Measurements from ENCODE around the gene NANOS3. TPM values are rescaled to one million over a fixed set of nuclear protein-coding genes. Genes with fewer than 3 reads are reported as not detected.

The NANOS3 gene
- total and polyA plus RNA-seq, 7 donors: 0.16 TPM; not detected in 6

DNA sequence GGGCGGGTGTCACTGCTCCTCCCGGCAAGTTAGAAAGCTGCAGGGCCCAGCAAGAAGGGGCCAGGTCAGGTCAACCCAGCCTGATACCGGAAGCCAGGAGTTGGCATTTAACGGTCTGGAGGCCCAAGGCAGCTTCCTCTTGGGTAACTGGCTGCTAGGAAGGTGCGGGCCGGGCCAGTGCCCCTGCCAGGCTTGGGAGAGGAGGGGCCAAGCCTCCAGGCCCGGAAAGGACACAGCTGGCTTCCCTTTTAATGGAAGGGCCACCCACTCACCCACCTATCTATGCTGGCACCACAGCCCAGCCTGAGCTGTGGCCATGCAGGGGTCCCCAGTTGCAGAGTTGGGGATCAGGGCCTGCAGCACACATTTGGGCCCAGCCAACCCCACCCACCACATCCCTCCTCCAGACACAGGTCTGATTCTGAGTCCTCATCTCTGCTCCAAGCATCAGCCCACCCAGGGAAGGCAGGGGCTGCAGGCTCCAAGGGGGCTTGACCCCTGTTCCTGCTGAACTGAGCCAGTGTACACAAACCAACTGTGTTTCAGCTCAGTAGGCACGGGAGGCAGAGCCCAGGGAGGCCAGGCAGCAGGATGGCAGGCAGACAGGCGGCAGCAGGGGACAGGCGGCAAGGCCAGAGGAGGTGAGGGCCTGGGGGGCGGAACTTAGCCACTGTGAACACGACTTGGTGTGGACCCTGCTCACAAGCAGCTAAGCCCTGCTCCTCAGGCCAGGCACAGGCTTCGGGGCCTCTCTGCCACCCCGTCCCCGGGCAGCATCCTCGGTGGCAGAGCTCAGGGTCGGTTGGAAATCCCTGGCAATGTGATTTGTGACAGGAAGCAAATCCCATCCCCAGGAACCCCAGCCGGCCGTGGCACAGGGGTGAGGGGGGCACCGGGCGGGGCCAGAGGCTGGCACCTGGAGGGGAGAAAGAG is 40.9 kb upstream of the NANOS3 start:
- H3K27ac ChIP-seq: peak overlapping the region; percentile 96 to 100 (median 99)
- H3K9me3 ChIP-seq: no peaks in the 10 kb centered on the region
- DNase-seq: no peak
- WGBS, 2 donors: 45 to 66% methylated on average over 21 of the region's 21 CpGs
- no peak overlapping the region for H3K4me3 ChIP-seq
- peaks cover 0 to 22% (median 12%) of the 10 kb centered on the region in 4 donors for H3K36me3 ChIP-seq
- TF ChIP-seq, protein P1, sequence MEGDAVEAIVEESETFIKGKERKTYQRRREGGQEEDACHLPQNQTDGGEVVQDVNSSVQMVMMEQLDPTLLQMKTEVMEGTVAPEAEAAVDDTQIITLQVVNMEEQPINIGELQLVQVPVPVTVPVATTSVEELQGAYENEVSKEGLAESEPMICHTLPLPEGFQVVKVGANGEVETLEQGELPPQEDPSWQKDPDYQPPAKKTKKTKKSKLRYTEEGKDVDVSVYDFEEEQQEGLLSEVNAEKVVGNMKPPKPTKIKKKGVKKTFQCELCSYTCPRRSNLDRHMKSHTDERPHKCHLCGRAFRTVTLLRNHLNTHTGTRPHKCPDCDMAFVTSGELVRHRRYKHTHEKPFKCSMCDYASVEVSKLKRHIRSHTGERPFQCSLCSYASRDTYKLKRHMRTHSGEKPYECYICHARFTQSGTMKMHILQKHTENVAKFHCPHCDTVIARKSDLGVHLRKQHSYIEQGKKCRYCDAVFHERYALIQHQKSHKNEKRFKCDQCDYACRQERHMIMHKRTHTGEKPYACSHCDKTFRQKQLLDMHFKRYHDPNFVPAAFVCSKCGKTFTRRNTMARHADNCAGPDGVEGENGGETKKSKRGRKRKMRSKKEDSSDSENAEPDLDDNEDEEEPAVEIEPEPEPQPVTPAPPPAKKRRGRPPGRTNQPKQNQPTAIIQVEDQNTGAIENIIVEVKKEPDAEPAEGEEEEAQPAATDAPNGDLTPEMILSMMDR (IDR thresholded peaks at IDR 0.05): no peak
- TF ChIP-seq EP300 (IDR thresholded peaks at IDR 0.05) (no peak), POLR2AphosphoS5 (IDR thresholded peaks at IDR 0.05) (peak in 3 of 4 donors; percentile 3 to 29 (median 27)), POLR2A (IDR thresholded peaks at IDR 0.05) (no peak)
- peaks cover 0 to 82% (median 76%) of the 10 kb centered on the region in 4 donors for H3K4me1 ChIP-seq
- intact Hi-C loops (cut with DNase I): loop anchor here (5.0 kb wide), 1 partner anchor 39 kb away; the partner anchor contains the start of gene ZSWIM4
- H3K27me3 ChIP-seq: no peaks in the 10 kb centered on the region

DNA sequence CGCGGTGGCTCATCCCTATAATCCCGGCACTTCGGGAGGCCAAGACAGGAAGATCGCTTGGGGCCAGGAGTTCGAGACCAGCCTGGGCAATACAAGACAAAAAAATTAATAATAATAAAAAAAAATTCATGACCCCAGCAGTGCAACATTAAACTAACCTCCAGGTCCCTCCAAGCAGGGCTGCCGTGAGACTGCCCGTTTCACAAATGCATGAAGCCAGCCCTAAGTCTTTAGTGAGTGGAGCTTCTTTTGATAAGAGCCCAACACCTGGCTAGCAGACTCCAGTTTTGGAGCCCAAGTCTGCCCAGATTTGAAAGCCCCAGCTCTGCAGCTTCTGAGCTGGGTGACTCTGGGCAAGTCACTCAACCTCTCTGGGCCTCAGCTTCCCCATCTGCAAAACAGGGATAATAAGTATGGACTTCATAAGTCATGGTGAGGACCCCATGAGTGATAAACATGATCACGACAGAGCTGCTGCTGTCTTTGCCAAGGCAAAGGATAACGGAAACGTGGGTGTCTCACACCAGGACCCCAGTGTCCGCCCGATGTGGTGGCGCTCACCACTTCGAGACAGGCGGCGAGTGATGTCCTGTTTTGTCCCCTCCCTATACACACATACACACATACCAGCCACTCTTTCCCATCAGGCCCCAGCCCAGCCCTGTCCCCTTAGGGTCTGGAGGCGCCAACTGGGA is 38.4 kb upstream of the NANOS3 start:
- H3K27me3 ChIP-seq: no peaks in the 10 kb centered on the region
- 58 to 69% methylated on average over 18 of the region's 18 CpGs for WGBS, 2 donors

DNA sequence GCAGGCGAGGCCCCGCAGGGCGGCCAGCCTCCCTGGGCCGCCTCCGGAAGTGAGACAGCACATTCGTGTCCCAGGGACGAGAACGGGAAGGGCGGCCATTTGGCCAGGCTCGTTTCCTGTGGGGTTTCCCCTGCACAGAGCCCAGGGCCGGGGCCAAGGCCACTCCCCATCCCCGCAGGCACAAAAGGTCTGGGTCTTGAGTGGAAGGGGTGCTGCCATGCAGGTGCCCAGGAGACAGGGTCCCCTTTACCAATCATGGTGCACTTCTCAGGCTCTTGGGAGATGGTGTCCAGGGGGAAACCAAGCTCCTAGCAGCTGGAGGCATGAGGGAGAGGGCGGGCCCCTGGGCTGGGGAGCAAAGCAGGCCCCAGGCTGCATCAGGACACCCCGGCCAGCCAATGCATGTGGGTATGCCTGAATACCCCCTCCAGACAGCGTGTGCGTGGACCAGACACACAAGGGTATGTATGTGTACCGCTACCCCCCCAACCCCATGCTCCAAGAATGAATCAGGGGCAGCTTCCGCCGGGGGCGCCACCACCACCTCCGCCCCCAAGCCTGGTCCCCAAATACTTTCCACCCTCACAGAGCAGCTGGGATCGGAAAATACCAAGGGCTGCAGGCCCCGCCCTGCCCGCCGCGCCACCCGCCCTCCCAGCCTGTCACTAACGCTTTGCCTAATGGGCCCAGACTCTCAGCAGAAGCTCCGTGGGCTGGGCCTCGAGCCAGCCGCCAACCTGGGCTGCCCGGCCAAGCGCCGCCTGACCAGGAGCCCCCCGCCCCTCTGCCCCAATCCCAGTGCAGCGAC is 37.6 kb upstream of the NANOS3 start:
- Histone ChIP-seq H3K4me1 (peaks cover 0 to 87% (median 80%) of the 10 kb centered on the region in 4 donors), H3K9me3 (no peaks in the 10 kb centered on the region), H3K36me3 (peaks cover 0 to 22% (median 11%) of the 10 kb centered on the region in 4 donors), H3K27ac (peak overlapping the region; percentile 96 to 100 (median 99)), H3K27me3 (no peaks in the 10 kb centered on the region), H3K4me3 (peak overlapping the region; percentile 77 to 99 (median 88))
- intact Hi-C loops (cut with DNase I): loop anchor here (5.0 kb wide), 1 partner anchor 42 kb away; the partner anchor contains the start of gene ZSWIM4
- peak in 2 of 4 donors; percentile 35 to 36 for TF ChIP-seq EP300 (IDR thresholded peaks at IDR 0.05)
- TF ChIP-seq, protein P1 (IDR thresholded peaks at IDR 0.05): no peak
- peak; percentile 68 to 85 (median 80) for TF ChIP-seq POLR2AphosphoS5 (IDR thresholded peaks at IDR 0.05)
- TF ChIP-seq POLR2A (IDR thresholded peaks at IDR 0.05): peak; percentile 26 to 45
- peak; percentile 95 for DNase-seq
- 2 to 8% methylated on average over 36 of the region's 36 CpGs for WGBS, 2 donors

More for the DNA sequence above, 38.4 kb upstream of the NANOS3 start:
- Histone ChIP-seq H3K27ac (peak overlapping the region; percentile 96 to 100 (median 99)), H3K4me3 (peak overlapping the region; percentile 77 to 99 (median 88)), H3K9me3 (no peaks in the 10 kb centered on the region), H3K36me3 (peaks cover 0 to 22% (median 11%) of the 10 kb centered on the region in 4 donors), H3K4me1 (peaks cover 0 to 87% (median 82%) of the 10 kb centered on the region in 4 donors)
- intact Hi-C loops (cut with DNase I): loop anchor here (5.0 kb wide), 1 partner anchor 41 kb away; the partner anchor contains the start of gene ZSWIM4
- DNase-seq: no peak
- TF ChIP-seq POLR2A (IDR thresholded peaks at IDR 0.05) (no peak), POLR2AphosphoS5 (IDR thresholded peaks at IDR 0.05) (no peak), EP300 (IDR thresholded peaks at IDR 0.05) (no peak)
- TF ChIP-seq, protein P1 (IDR thresholded peaks at IDR 0.05): no peak

DNA sequence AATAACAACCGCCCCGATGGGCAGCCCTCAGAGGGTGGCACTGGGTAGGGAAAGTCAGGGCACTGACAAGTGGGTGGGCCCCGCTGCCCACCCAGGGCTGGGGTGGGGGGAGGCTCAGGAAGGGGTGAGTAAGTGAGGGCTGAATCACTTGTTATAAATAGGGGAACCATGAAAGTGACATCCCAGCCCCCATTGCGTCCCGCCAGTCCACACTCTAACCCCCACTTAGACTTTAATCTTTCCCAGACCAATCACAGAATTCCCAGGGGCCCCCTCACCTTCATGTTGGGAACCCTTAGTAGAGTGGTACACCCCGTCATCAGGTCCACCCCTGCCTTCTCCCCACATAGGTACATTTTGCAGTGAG is 37.0 kb upstream of the NANOS3 start:
- no peaks in the 10 kb centered on the region for H3K27me3 ChIP-seq
- WGBS, 2 donors: 10 to 16% methylated on average over 6 of the region's 6 CpGs
- H3K4me3 ChIP-seq: peak overlapping the region; percentile 77 to 99 (median 88)
- H3K36me3 ChIP-seq: peaks cover 0 to 16% (median 11%) of the 10 kb centered on the region in 4 donors
- no peaks in the 10 kb centered on the region for H3K9me3 ChIP-seq
- DNase-seq: no peak
- TF ChIP-seq POLR2A (IDR thresholded peaks at IDR 0.05): no peak
- no peak for TF ChIP-seq POLR2AphosphoS5 (IDR thresholded peaks at IDR 0.05)
- TF ChIP-seq, protein P1 (IDR thresholded peaks at IDR 0.05): no peak
- no peak for TF ChIP-seq EP300 (IDR thresholded peaks at IDR 0.05)
- peak overlapping the region; percentile 96 to 100 (median 99) for H3K27ac ChIP-seq
- peaks cover 0 to 81% (median 74%) of the 10 kb centered on the region in 4 donors for H3K4me1 ChIP-seq
- intact Hi-C loops (cut with DNase I): loop anchor here (5.0 to 10.0 kb wide), 2 partner anchors 43 to 815 kb away; partner anchors contain the start of gene ZSWIM4

Measured in sigmoid colon (tissue), 7 donors.